Osteoblast (primary cell): ENCODE results near the gene KRT15. TPM values are rescaled to one million over a fixed set of nuclear protein-coding genes. Genes with fewer than 3 reads are reported as not detected.

ENCODE experiments used
- DNase-seq: peaks from one replicate; pipeline ENCODE4 v3.0.0; 2011; ENCODE audit warnings: low spot score, mixed read lengths; ENCODE audit not compliant: insufficient read length; ENCODE audit errors: missing footprints
- H2AFZ ChIP-seq: 2 replicates; pipeline ENCODE4 v1.6.0; 2011; ENCODE audit warnings: mild to moderate bottlenecking, low read length
- H3K27ac ChIP-seq: 2 replicates; pipeline ENCODE4 v1.5.1; 2011; ENCODE audit warnings: mild to moderate bottlenecking, low read depth, low read length, moderate library complexity
- H3K27me3 ChIP-seq: 2 replicates; pipeline ENCODE4 v1.6.0; 2012; ENCODE audit warnings: mild to moderate bottlenecking, control low read depth, inconsistent platforms, low read length, moderate library complexity; ENCODE audit not compliant: insufficient read depth
- H3K36me3 ChIP-seq: 2 replicates; pipeline ENCODE4 v1.5.1; 2011; ENCODE audit warnings: mild to moderate bottlenecking, low read length, control low read depth, moderate library complexity; ENCODE audit not compliant: insufficient read depth
- H3K4me1 ChIP-seq: 2 replicates; pipeline ENCODE4 v1.5.1; 2011; ENCODE audit warnings: mild to moderate bottlenecking, low read length, control low read depth, moderate library complexity; ENCODE audit not compliant: insufficient read depth
- H3K4me2 ChIP-seq: 2 replicates; pipeline ENCODE4 v1.6.0; 2011; ENCODE audit warnings: mild to moderate bottlenecking, low read length; ENCODE audit not compliant: insufficient read depth
- H3K4me3 ChIP-seq: fragments of 200-600 bp; sonication (generic); 3 replicates; pipeline ENCODE4 v1.5.1; 2012; ENCODE audit warnings: mild to moderate bottlenecking, low read length, inconsistent platforms; ENCODE audit not compliant: insufficient read depth
- H3K79me2 ChIP-seq: 2 replicates; pipeline ENCODE4 v1.6.0; 2012; ENCODE audit warnings: mild to moderate bottlenecking, low read length, control low read depth, inconsistent platforms; ENCODE audit not compliant: insufficient read depth
- H3K9me3 ChIP-seq: 2 replicates; pipeline ENCODE4 v1.5.1; 2011; ENCODE audit warnings: low read depth, low read length, control low read depth
- H4K20me1 ChIP-seq: 2 replicates; pipeline ENCODE4 v1.6.0; 2012; ENCODE audit warnings: mild to moderate bottlenecking, low read length, control low read depth; ENCODE audit not compliant: insufficient read depth
- CTCF ChIP-seq: IDR thresholded peaks from 2 replicates; pipeline ENCODE4 v1.5.1; 2011; ENCODE audit warnings: mild to moderate bottlenecking, low read depth, low read length, moderate library complexity; ENCODE audit errors: extremely low read depth
- small RNA-seq: library from RNA; depleted of rRNA; stranded (forward); fragments of <200 nt; gene quantifications from one replicate; pipeline ENCODE3, GENCODE V24; 2012
- total RNA-seq: library from RNA; depleted of rRNA; stranded (reverse); fragments of >200 nt; gene quantifications from 2 replicates; pipeline ENCODE4 v1.2.3, GENCODE V29; 2012

The KRT15 gene
- total RNA-seq, 1 donor = 0.72 TPM

GRCh38 chr17:41466988-41467387, 51.7 kb downstream of the KRT15 start, which contains the start of gene KRT32:
TSS of gene KRT32 (minus strand) at chr17:41467386. CDS start at chr17:41467325, 61 bp downstream.
- Histone ChIP-seq H3K79me2 (no peaks in the 10 kb centered on the region), H3K27me3 (no peaks in the 10 kb centered on the region), H4K20me1 (no peaks in the 10 kb centered on the region), H3K4me2 (peak within 1 kb of the TSS; percentile 44), H3K4me1 (peaks cover 19% of the 10 kb centered on the region), H3K27ac (no peak within 1 kb of the TSS), H2AFZ (peak within 1 kb of the TSS; percentile 29), H3K9me3 (peaks cover 4% of the 10 kb centered on the region), H3K4me3 (no peak within 1 kb of the TSS), H3K36me3 (no peaks in the 10 kb centered on the region)
- TF ChIP-seq CTCF = no peak
- DNase-seq = no peak

GRCh38 chr17:41464682-41465081, 54.0 kb downstream of the KRT15 start:
- peak; percentile 94 for DNase-seq
- Histone ChIP-seq H2AFZ (no peak overlapping the region), H3K4me2 (peak overlapping the region; percentile 23), H3K27ac (no peak overlapping the region), H3K36me3 (no peaks in the 10 kb centered on the region), H3K9me3 (no peaks in the 10 kb centered on the region), H3K79me2 (no peaks in the 10 kb centered on the region), H4K20me1 (no peaks in the 10 kb centered on the region), H3K4me3 (no peak overlapping the region), H3K4me1 (peaks cover 19% of the 10 kb centered on the region), H3K27me3 (no peaks in the 10 kb centered on the region)
- TF ChIP-seq CTCF = no peak

GRCh38 chr17:41464173-41464572, 54.5 kb downstream of the KRT15 start:
- Histone ChIP-seq H2AFZ (no peak overlapping the region), H3K4me3 (no peak overlapping the region), H3K79me2 (no peaks in the 10 kb centered on the region), H3K9me3 (no peaks in the 10 kb centered on the region), H3K27ac (no peak overlapping the region), H4K20me1 (no peaks in the 10 kb centered on the region), H3K36me3 (no peaks in the 10 kb centered on the region), H3K27me3 (no peaks in the 10 kb centered on the region), H3K4me1 (peaks cover 19% of the 10 kb centered on the region), H3K4me2 (no peak overlapping the region)
- DNase-seq = no peak
- TF ChIP-seq CTCF = no peak

- H3K4me2 ChIP-seq = no peak overlapping the region
- H3K79me2 ChIP-seq = no peaks in the 10 kb centered on the region
- H3K27ac ChIP-seq = no peak overlapping the region
- peaks cover 19% of the 10 kb centered on the region for H3K4me1 ChIP-seq
- DNase-seq = peak; percentile 26
- H3K4me3 ChIP-seq = no peak overlapping the region
- no peaks in the 10 kb centered on the region for H3K36me3 ChIP-seq
- no peaks in the 10 kb centered on the region for H3K9me3 ChIP-seq
- H2AFZ ChIP-seq = no peak overlapping the region
- H3K27me3 ChIP-seq = no peaks in the 10 kb centered on the region
- no peak for TF ChIP-seq CTCF
- no peaks in the 10 kb centered on the region for H4K20me1 ChIP-seq
These were observed 54.9 kb downstream of the KRT15 start for GRCh38 chr17:41463746-41464145.

Small RNA genes within 50 kb of the gene (small RNA-seq; reads per million reads assigned to genes)
- gene RNU2-32P = 7.7 reads per million, percentile 90 among the genes with 10 or more reads in this experiment

Other genes with a start within 250 kb of the KRT15 start
- gene KRTAP9-7, start 243.2 kb downstream of the KRT15 start, total RNA-seq = not detected in 2 replicates
- gene KRTAP29-1, start 216.0 kb downstream of the KRT15 start, total RNA-seq = not detected in 2 replicates
- not detected in 2 replicates for gene KRTAP16-1, start 209.6 kb downstream of the KRT15 start, total RNA-seq
- gene KRTAP17-1, start 203.2 kb downstream of the KRT15 start, total RNA-seq = not detected in 2 replicates
- not detected in 2 replicates for gene KRT33A, start 168.1 kb downstream of the KRT15 start, total RNA-seq
- 0.29 and 1.1 TPM in 2 replicates for gene KRT33B, start 149.1 kb downstream of the KRT15 start, total RNA-seq
- 9.4 and 11.2 TPM in 2 replicates for gene KRT34, start 136.6 kb downstream of the KRT15 start, total RNA-seq
- not detected in 2 replicates for gene KRT31, start 121.3 kb downstream of the KRT15 start, total RNA-seq
- gene KRT37, start 94.3 kb downstream of the KRT15 start, total RNA-seq = not detected in 2 replicates
- gene KRT38, start 77.9 kb downstream of the KRT15 start, total RNA-seq = under 0.01 TPM in 2 replicates
- not detected in 2 replicates for gene KRT32, start 51.5 kb downstream of the KRT15 start, total RNA-seq
- gene KRT35, start 37.7 kb downstream of the KRT15 start, total RNA-seq = not detected in 2 replicates
- gene KRT36, start 29.0 kb downstream of the KRT15 start, total RNA-seq = 0.36 TPM in 1 of 2 replicates, not detected in the other
- gene KRT13, start 13.3 kb downstream of the KRT15 start, total RNA-seq = not detected in 2 replicates
- gene KRT19, start 9.4 kb upstream of the KRT15 start, total RNA-seq = 68.8 and 69.0 TPM in 2 replicates
- not detected in 2 replicates for gene KRT9, start 53.2 kb upstream of the KRT15 start, total RNA-seq
- 12.3 and 23.0 TPM in 2 replicates for gene KRT14, start 68.0 kb upstream of the KRT15 start, total RNA-seq
- 4.3 and 5.6 TPM in 2 replicates for gene KRT16, start 93.9 kb upstream of the KRT15 start, total RNA-seq
- gene KRT17, start 105.7 kb upstream of the KRT15 start, total RNA-seq = 4.3 and 4.7 TPM in 2 replicates
- 94.5 and 101 TPM in 2 replicates for gene EIF1, start 170.0 kb upstream of the KRT15 start, total RNA-seq
- gene GAST, start 193.4 kb upstream of the KRT15 start, total RNA-seq = not detected in 2 replicates
- under 0.01 TPM in 1 of 2 replicates, not detected in the other for gene HAP1, start 215.8 kb upstream of the KRT15 start, total RNA-seq